ENCODE results near the gene CDC6. TPM values are rescaled to one million over a fixed set of nuclear protein-coding genes. Genes with fewer than 3 reads are reported as not detected.

The CDC6 gene
- total RNA-seq, 1 donor from 2014 or later: 1.4 TPM

- no peak for ATAC-seq
- Histone ChIP-seq H3K36me3 (no peaks in the 10 kb centered on the region), H3K4me1 (peaks cover 73% of the 10 kb centered on the region), H3K27ac (peak overlapping the region; percentile 82), H3K9me3 (no peaks in the 10 kb centered on the region), H3K27me3 (no peaks in the 10 kb centered on the region), H3K4me3 (no peak overlapping the region)
- DNase-seq: no peak
- intact Hi-C loops (cut with DNase I): no loop called here
- TF ChIP-seq CTCF (IDR thresholded peaks at IDR 0.05): no peak
Observed at GRCh38 chr17:40306395-40306794, 18.7 kb downstream of the CDC6 start.

- H3K27me3 ChIP-seq: no peaks in the 10 kb centered on the region
- no peaks in the 10 kb centered on the region for H3K36me3 ChIP-seq
- DNase-seq (no peak), ATAC-seq (no peak)
- H3K9me3 ChIP-seq: no peaks in the 10 kb centered on the region
- peak overlapping the region; percentile 82 for H3K27ac ChIP-seq
- no peak overlapping the region for H3K4me3 ChIP-seq
- peaks cover 81% of the 10 kb centered on the region for H3K4me1 ChIP-seq
- no peak for TF ChIP-seq CTCF (IDR thresholded peaks at IDR 0.05)
- intact Hi-C loops (cut with DNase I): no loop called here
Observed at GRCh38 chr17:40307001-40307730, 19.5 kb downstream of the CDC6 start.

- no peak for DNase-seq
- no peak for TF ChIP-seq CTCF (IDR thresholded peaks at IDR 0.05)
- H3K27ac ChIP-seq: peak overlapping the region; percentile 82
- peaks cover 87% of the 10 kb centered on the region for H3K4me1 ChIP-seq
- ATAC-seq: peak; percentile 49
- no peaks in the 10 kb centered on the region for H3K27me3 ChIP-seq
- intact Hi-C loops (cut with DNase I): no loop called here
- no peaks in the 10 kb centered on the region for H3K36me3 ChIP-seq
- H3K9me3 ChIP-seq: no peaks in the 10 kb centered on the region
- H3K4me3 ChIP-seq: no peak overlapping the region
Observed at GRCh38 chr17:40307740-40308239, 20.1 kb downstream of the CDC6 start.

- Histone ChIP-seq H3K9me3 (no peaks in the 10 kb centered on the region), H3K27me3 (no peaks in the 10 kb centered on the region), H3K4me1 (peaks cover 87% of the 10 kb centered on the region), H3K4me3 (peak within 1 kb of the TSS; percentile 52), H3K27ac (peak within 1 kb of the TSS; percentile 82), H3K36me3 (no peaks in the 10 kb centered on the region)
- intact Hi-C loops (cut with DNase I): no loop called here
- peak; percentile 83 for DNase-seq
- peak; percentile 68 for ATAC-seq
- no peak for TF ChIP-seq CTCF (IDR thresholded peaks at IDR 0.05)
Observed at GRCh38 chr17:40309031-40309948, 21.6 kb downstream of the CDC6 start, which contains the start of gene RARA. Gene RARA, plus strand, starts transcription at chr17:40309180. Its CDS starts 22,039 bp downstream, at chr17:40331219.

GRCh38 chr17:40309949-40310510 is 22.4 kb downstream of the CDC6 start:
- ATAC-seq: peak; percentile 14
- intact Hi-C loops (cut with DNase I): no loop called here
- TF ChIP-seq CTCF (IDR thresholded peaks at IDR 0.05): no peak

More at GRCh38 chr17:40309949-40310510, 22.4 kb downstream of the CDC6 start:
- Histone ChIP-seq H3K9me3 (no peaks in the 10 kb centered on the region), H3K27ac (peak overlapping the region; percentile 68), H3K36me3 (no peaks in the 10 kb centered on the region), H3K4me1 (peaks cover 88% of the 10 kb centered on the region), H3K27me3 (no peaks in the 10 kb centered on the region), H3K4me3 (peak overlapping the region; percentile 52)
- peak; percentile 63 for DNase-seq
